Subcutaneous preadipocyte (primary cell): ENCODE measurements around the gene DEAF1. TPM values are rescaled to one million over a fixed set of nuclear protein-coding genes. Genes with fewer than 3 reads are reported as not detected.

Experiments used
- total RNA-seq: library from RNA; depleted of rRNA; stranded (reverse); fragments of >200 nt; gene quantifications from 2 replicates; pipeline ENCODE4 v1.2.3, GENCODE V29; 2012

DEAF1 gene
- total RNA-seq, result 36.0 and 47.8 TPM in 2 replicates

GRCh38 chr11:694563-695287 lies at the start of gene DEAF1:
DEAF1 (minus strand) TSS chr11:695222; CDS start chr11:695047, 175 bp downstream.

GRCh38 chr11:705646-706438 lies 10.8 kb upstream of the DEAF1 start, which contains the start of gene EPS8L2:
EPS8L2 (plus strand) TSS chr11:706231; CDS start chr11:709408, 3,177 bp downstream.

GRCh38 chr11:695538-696248 lies 671 bp upstream of the DEAF1 start, which contains the start of gene TMEM80:
TMEM80 (plus strand) TSS chr11:695816; CDS start chr11:695828, 12 bp downstream.

DNA sequence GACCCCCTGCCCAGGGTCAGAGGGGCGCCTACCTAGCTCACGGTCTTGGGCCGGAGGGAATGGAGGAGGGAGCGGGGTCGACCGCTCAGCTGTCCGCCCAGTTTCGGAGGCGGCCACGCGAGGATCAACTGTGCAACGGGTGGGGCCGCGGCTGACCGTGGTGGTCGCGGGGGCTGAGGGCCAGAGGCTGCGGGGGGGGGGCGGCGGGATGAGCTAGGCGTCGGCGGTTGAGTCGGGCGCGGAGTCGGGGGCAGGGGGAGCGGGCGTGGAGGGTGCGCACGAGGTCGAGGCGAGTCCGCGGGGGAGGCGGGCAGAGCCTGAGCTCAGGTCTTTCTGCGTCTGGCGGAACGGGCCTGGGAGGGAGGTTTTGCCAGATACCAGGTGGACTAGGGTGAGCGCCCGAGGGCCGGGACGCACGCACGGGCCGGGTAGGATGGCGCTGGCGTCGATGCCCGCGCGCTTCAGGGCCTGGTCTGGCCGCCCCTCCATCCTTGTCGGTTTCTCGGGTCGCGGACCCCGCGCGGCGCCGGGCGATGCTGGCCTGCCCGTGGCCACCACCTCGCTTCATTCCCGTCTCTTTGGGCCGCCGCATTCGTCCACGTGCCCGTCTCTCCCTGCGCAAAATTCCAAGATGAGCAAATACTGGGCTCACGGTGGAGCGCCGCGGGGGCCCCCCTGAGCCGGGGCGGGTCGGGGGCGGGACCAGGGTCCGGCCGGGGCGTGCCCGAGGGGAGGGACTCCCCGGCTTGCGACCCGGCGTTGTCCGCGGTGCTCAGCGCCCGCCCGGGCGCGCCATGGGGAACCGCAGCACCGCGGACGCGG lies 58.3 kb downstream of the DEAF1 start, which contains the start of gene DRD4:
DRD4 (plus strand) TSS at position 759 of the 822 bp plus-strand sequence; CDS start at position 795, 36 bp downstream.

GRCh38 chr11:626475-627307 lies 68.3 kb downstream of the DEAF1 start, which contains the start of gene SCT:
SCT (minus strand) TSS chr11:627181; CDS start chr11:627143, 38 bp downstream.

DNA sequence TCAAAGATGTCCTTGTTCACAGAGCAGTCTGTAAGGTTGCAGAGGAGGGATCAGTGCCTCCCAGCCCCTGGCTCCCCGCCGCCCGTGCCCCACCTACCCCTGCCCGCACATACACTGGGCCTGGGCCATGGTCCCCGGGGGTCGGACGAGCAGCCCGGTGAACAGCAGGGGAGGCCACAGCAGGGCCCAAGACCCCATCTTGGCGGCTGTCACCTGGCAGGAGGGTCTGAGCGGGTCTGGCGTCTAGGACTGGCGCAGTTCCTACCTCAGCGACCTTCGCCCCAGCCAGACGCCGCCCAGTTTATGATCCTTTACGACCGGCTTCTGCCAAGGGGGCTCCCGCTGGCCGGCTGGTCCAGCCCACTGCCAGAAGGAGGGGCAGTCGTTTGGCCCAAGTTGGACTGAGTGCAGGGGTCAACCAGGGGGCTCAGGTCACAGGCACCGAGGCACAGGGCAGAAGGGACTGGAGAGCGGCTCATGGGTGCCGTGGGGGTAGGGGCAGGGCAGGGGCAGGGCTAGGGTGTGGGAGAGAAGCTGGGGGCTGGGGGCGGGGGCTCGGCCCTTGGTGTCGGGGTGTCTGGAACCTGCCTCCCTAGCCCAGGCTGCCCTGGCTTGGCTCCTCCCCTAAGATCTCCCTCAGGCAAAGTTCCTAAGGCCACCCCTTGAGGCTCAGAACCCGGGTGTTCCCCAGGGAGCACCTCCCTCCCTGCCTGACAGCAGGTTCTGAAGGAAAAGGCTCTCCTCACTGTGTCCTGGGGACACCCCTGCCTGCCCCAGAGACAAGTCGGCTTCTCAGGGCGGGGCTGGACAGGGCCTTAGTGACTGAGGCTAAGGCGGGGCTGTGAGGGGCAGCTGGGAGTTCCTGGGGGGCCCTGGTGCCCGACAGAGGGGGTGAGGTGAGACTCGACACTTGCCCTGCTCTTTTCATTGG lies 70.1 kb downstream of the DEAF1 start, which contains the start of gene CDHR5:
CDHR5 (minus strand) TSS at position 251 of the 931 bp plus-strand sequence; CDS start at position 198, 53 bp downstream.

DNA sequence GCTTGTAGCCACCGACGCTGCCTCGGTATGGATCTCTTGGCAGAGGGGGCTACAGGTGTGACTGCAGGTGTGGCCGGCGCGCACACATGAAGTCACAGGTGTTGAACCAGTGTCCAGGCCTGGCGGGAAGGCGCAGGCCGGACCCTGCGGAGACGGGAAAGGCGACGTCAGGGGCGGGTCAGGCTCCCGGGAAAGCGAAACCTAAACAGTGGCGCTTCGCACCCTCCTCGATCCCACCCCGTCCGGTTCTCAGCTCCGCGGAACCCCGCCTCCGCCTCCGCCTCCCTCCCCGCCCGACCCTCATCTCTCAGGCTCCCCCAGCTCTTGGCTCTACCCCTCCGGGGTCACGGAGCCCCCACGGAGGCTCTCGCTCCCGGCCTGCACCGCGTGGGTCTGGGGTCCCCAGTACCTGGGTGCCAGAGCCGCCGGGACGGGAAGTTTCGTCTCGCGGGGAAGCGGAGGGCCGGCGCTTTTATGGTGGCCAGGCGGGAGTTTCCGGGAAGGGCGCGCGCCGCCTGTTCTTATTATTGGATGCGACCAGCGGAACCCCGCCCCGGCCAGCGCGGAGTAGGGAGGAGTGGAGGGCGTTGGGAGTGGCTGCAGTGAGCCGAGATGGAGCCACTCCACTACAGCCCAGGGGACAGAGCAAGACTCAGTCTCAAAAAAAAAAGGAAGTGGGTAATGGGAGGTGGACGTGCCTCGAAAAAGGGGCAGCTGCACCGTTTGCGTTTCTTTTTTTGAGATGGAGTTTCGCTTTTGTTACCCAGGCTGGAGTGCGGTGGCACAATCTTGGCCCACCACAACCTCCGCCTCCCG lies 79.3 kb downstream of the DEAF1 start, which contains the start of gene IRF7:
IRF7 (minus strand) TSS at position 447 of the 816 bp plus-strand sequence. CDS start 586 bp downstream, outside the sequence.

Other genes starting within 250 kb of the DEAF1 start
- 29.4 and 36.2 TPM in 2 replicates for gene PTDSS2, start 244.9 kb downstream of the DEAF1 start, total RNA-seq
- gene RNH1, start 188.0 kb downstream of the DEAF1 start, total RNA-seq, result 425 and 460 TPM in 2 replicates
- gene HRAS, start 159.6 kb downstream of the DEAF1 start, total RNA-seq, result 50.2 and 54.0 TPM in 2 replicates
- 0.20 and 0.37 TPM in 2 replicates for gene LRRC56, start 157.7 kb downstream of the DEAF1 start, total RNA-seq
- gene LMNTD2, start 134.5 kb downstream of the DEAF1 start, total RNA-seq, result under 0.01 and 0.20 TPM in 2 replicates
- 0.73 and 1.6 TPM in 2 replicates for gene RASSF7, start 134.3 kb downstream of the DEAF1 start, total RNA-seq
- 24.3 and 41.4 TPM in 2 replicates for gene PHRF1, start 118.8 kb downstream of the DEAF1 start, total RNA-seq
- gene IRF7, start 79.3 kb downstream of the DEAF1 start, total RNA-seq, result 5.1 and 6.1 TPM in 2 replicates
- not detected in 2 replicates for gene CDHR5, start 70.3 kb downstream of the DEAF1 start, total RNA-seq
- not detected in 2 replicates for gene SCT, start 68.0 kb downstream of the DEAF1 start, total RNA-seq
- under 0.01 TPM in 1 of 2 replicates, not detected in the other for gene DRD4, start 58.0 kb downstream of the DEAF1 start, total RNA-seq
- gene TMEM80, start 594 bp upstream of the DEAF1 start, total RNA-seq, result 9.9 and 10.9 TPM in 2 replicates
- gene EPS8L2, start 11.0 kb upstream of the DEAF1 start, total RNA-seq, result 24.4 and 33.1 TPM in 2 replicates
- 123 and 139 TPM in 2 replicates for gene TALDO1, start 52.2 kb upstream of the DEAF1 start, total RNA-seq
- 45.0 and 48.1 TPM in 2 replicates for gene GATD1, start 82.3 kb upstream of the DEAF1 start, total RNA-seq
- 0.37 and 2.2 TPM in 2 replicates for gene CEND1, start 94.9 kb upstream of the DEAF1 start, total RNA-seq
- gene SLC25A22, start 103.1 kb upstream of the DEAF1 start, total RNA-seq, result 16.5 and 25.6 TPM in 2 replicates
- gene PIDD1, start 110.0 kb upstream of the DEAF1 start, total RNA-seq, result 4.4 and 7.2 TPM in 2 replicates
- 206 and 432 TPM in 2 replicates for gene RPLP2, start 114.7 kb upstream of the DEAF1 start, total RNA-seq
- gene PNPLA2, start 123.7 kb upstream of the DEAF1 start, total RNA-seq, result 29.8 and 34.0 TPM in 2 replicates
- gene CRACR2B, start 132.7 kb upstream of the DEAF1 start, total RNA-seq, result 0.37 and 0.78 TPM in 2 replicates
- 188 and 225 TPM in 2 replicates for gene CD151, start 137.7 kb upstream of the DEAF1 start, total RNA-seq
- gene POLR2L, start 147.3 kb upstream of the DEAF1 start, total RNA-seq, result 122 and 125 TPM in 2 replicates
- 143 and 195 TPM in 2 replicates for gene TSPAN4, start 147.6 kb upstream of the DEAF1 start, total RNA-seq
- 42.8 and 43.4 TPM in 2 replicates for gene CHID1, start 215.6 kb upstream of the DEAF1 start, total RNA-seq
- 46.7 and 54.3 TPM in 2 replicates for gene AP2A2, start 230.6 kb upstream of the DEAF1 start, total RNA-seq